ENCODE measurements around the gene EVC2.

EVC2 gene

GRCh38 chr4:5554376-5554775 is 154.0 kb downstream of the EVC2 start:
- DNase-seq = no peak

DNA sequence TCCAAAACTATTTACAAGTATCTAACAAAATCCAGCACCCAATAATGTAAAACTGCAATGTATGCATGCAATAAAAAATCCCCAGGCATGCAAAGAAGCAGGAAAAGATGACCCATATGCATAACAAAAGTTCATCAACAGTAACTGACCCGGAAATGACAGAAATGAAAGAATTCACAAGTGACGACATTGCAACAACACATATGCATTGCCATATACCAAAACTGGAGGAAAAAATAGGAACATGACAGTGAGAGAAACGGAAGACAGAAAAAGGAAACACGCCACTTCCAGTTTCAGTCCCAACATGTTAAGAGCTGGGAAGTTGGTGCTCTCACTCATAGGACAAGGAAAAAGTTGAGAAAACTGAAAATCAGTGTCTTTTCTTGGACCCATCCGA is 154.6 kb downstream of the EVC2 start:
- no peak for DNase-seq

- DNase-seq = no peak
Observed at GRCh38 chr4:5552451-5552850, 155.9 kb downstream of the EVC2 start.

DNA sequence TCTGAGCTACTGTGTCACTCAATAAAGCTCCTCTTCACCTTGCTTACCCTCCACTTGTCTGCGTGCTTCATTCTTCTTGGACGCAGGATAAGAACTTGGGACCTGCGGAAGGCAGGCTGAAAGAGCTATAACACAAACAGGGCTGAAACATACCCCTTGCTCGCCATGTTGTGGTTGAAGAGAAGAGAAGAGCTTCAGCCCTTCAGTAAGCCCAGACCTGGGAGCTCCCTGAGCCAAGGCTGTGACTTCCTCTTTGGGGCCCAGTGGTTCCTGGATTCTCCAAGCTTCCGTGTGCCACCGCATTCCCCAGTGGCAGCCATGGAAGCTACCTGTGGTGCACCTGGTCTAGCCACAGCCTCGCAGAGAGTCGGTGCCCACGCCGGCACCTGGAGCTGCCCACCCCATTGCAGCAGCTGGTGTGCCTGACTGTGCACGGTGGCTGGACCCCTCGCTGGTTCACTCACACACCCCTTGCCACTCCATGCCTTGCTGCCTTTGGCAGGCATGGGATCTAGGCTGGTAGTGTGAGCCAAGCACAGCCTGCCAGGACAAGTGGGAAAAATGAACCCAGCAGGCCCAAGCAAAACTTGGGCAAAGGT is 160.6 kb downstream of the EVC2 start:
- no peak for DNase-seq

DNA sequence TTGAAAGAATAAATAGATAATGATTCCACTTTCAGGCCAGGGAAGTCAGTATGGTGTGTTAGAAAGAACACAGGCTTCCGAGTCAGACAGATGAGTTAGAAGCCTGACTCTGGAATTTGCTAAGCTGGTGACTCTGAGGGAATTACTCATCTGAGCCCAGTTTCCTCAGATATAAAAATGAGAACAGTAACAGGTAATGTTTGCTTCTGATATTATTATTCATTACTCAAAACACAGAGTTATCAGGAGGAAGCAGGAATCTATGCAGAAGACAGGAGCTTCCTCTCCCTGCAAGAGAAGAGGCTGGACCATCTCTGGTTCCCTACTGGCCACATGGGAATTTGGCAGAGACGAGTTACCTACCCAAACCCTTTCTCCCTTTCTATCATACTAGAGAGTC is 163.1 kb downstream of the EVC2 start:
- DNase-seq = no peak

- DNase-seq = no peak
Observed at GRCh38 chr4:5544762-5545161, 163.6 kb downstream of the EVC2 start.

DNA sequence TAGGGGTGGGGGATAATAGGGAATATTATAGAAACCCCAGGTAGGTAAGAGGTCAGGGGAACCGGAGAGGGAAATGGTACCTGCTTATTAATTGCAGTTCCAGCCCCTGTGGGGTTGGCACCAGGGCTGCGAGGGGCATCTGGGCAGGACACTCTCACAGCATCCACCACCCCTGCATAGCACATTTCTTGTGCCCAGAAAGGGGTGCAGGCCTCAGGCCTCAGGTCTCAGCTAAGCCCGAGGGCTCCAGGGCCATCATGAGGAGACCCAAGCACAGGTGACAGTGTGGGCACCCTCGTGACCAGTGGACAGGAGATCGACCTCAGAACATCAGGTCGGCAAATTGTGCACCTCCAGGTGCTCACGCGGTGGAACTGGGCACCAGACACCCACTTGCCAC is 164.7 kb downstream of the EVC2 start:
- DNase-seq = no peak

GRCh38 chr4:5541169-5541568 is 167.2 kb downstream of the EVC2 start:
- no peak for DNase-seq

- DNase-seq = no peak
Observed at GRCh38 chr4:5539584-5539983, 168.8 kb downstream of the EVC2 start.

DNA sequence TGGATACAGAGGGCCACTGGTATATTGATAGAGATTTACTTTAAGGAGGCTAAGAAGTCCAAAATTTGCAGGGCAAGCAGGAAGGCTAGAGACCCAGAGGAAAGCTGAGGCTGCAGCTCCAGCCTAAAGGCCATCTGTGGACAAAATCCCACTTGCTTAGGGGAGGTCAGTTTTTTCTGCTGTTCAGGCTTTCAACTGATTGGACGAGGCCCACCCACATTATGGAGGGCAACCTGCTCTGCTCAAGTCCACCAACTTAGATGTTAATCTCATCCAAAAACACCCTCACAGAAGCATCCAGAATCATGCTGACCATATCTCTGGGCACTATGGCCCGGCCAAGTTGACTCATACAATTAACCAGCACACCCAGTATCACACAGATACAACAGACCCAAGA is 176.3 kb downstream of the EVC2 start:
- DNase-seq = no peak

DNA sequence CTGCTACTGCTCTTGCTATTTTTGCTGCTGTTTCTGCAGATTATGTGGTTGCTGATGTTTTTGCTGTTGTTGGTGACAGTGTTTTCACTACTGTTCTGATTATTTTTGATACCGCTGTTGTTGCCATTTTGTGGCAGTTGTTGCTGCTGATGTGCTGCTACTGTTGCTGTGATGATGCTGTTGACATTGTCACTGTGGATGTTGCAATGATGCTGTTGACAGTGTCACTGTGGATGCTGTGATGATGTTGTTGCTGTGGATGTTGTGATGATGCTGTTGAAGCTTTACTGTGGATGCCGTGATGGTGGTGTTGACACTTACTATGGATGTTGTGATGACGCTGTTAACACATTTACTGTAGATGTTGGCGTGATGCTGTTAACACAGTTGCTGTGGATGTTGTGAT is 180.3 kb downstream of the EVC2 start:
- no peak for DNase-seq

- no peak for DNase-seq
Observed at GRCh38 chr4:5527211-5527610, 181.1 kb downstream of the EVC2 start.

- DNase-seq = no peak
Observed at GRCh38 chr4:5526080-5526846, 182.1 kb downstream of the EVC2 start.

DNA sequence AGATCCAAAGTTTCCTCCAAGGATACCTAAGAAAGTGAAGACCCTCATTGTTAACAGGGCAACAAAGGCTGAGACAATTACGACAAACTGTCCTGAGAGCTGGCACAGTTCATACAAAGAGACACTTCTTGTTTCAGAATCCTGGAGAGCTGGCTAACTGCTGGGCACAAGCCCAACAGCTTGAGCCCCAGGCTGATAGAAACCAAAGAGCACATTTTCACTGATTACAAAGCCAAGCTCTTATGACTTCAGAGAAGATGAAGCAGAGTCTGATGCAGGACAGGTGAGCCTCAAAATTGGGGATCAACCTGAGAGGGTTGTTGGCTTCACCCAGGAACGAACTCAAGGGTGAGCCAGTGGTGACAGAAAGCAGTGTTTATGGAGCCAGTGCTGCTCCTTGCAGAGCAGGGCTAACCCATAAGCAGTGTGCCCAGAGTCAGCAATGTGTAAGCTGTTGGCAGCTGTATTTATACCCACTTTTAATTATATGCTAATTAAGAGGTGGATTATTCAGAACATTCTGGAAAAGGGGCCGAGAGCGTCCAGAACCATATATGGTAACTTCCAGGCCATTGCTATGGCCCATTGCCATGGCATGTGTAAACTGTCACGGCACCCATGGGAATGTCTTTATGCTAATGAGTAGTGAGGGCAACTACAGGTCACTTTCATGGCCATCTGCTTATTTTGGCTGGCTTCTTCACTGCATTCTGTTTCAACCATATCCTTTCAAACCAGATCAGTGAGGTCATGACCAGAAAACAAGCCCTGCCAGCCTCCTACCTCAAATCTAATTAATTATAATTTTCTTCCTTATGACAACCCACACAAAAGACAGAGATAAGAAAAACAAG is 183.7 kb downstream of the EVC2 start:
- DNase-seq = no peak

DNA sequence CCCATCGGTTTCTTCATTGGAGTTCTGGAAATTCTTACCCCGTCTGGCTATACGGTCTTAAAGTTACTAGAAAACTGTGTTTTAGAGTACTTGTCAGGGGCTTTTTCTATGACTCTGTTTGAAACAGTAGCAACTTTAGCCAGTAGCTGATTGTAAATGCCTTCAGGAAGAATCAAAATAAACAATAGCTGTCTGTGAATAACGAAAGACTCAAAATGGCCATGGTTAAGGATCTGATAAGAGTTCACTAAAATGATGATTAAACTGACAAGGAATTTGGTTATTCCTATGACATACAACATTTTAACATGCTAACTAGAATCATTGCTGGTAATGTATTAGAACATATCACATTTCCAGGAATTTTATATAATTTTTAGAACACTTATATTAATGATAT is 191.0 kb downstream of the EVC2 start:
- DNase-seq = no peak

DNA sequence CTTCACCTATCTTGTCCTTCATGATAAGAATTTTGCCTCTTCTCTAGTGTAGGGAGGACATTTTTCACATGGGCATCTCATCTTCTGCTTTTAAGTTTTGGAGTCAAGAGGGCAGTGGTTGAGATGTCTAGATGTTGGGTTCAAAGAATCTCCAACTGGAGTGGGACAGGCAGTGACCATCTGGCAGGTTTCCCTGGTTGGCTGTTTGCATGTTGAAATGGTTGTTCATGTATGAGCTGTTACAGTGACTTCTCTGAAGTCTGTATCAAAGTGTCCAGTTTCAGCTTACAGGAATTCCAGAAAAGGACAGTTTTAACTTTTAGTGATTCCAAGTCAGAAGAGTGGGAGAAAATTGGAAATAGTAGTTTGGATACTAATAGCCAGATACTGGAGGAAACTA is 192.7 kb downstream of the EVC2 start:
- DNase-seq = no peak

All from NCI-H2171 (cell line).